Caco-2 (cell line): ENCODE data around the gene ABHD17C. TPM values are rescaled to one million over a fixed set of nuclear protein-coding genes. Genes with fewer than 3 reads are reported as not detected.
A peak's percentile ranks its signal among the peaks of the same experiment; 100 is the strongest.

Experiments
- BruUV-seq: library from RNA; stranded (reverse); fragments of 400-500 nt; replicated peaks from 2 replicates; lab custom pipeline; 2021; lab: Mats Ljungman, UMichigan
- CTCF ChIA-PET: fragments of 300-600 bp; sonication (Branson Sonifier 250); formaldehyde crosslinking; loops from one replicate; lab custom pipeline; 2022; ENCODE audit warnings: antibody characterized with exemption; lab: Charles Lee
- POLR2A ChIA-PET: fragments of 300-600 bp; sonication (Branson Sonifier 250); formaldehyde crosslinking; loops from one replicate; lab custom pipeline; 2022; ENCODE audit warnings: antibody characterized with exemption; lab: Charles Lee
- DNase-seq, 2 experiments: peaks; one replicate each; pipeline versions ENCODE4 v3.0.0 to v3.0.0-alpha.2; 2020 to 2022
- H3K27me3 ChIP-seq: replicated peaks from 2 replicates; pipeline ENCODE4 v1.6.0; 2011; ENCODE audit warnings: low read length; ENCODE audit not compliant: control insufficient read depth, insufficient read depth
- H3K36me3 ChIP-seq: 2 replicates; pipeline ENCODE4 v1.5.1; 2011; ENCODE audit warnings: low read length; ENCODE audit not compliant: control insufficient read depth, insufficient read depth
- H3K4me1 ChIP-seq: fragments of 250-450 bp; sonication (Bioruptor Pico); 2 replicates; pipeline ENCODE4 v1.5.1; 2020; ENCODE audit warnings: mild to moderate bottlenecking
- H3K4me3 ChIP-seq: 2 replicates; pipeline ENCODE4 v1.5.1; 2011; ENCODE audit warnings: low read depth, mild to moderate bottlenecking, control low read depth, low read length
- H3K9me3 ChIP-seq: fragments of 250-450 bp; sonication (Bioruptor Pico); 2 replicates; pipeline ENCODE4 v1.5.1; 2020; ENCODE audit warnings: mild to moderate bottlenecking, moderate library complexity
- H3K27ac Mint-ChIP-seq: one replicate; pipeline ENCODE4 v1.8.0; 2022; ENCODE audit warnings: mixed read lengths; ENCODE audit not compliant: unreplicated experiment
- H3K27me3 Mint-ChIP-seq: one replicate; pipeline ENCODE4 v1.8.0; 2022; ENCODE audit warnings: mixed read lengths; ENCODE audit not compliant: insufficient read depth, unreplicated experiment
- H3K36me3 Mint-ChIP-seq: one replicate; pipeline ENCODE4 v1.8.0; 2022; ENCODE audit warnings: mild to moderate bottlenecking, mixed read lengths; ENCODE audit not compliant: insufficient read depth, unreplicated experiment
- H3K4me1 Mint-ChIP-seq: one replicate; pipeline ENCODE4 v1.8.0; 2022; ENCODE audit warnings: low read depth, mixed read lengths; ENCODE audit not compliant: unreplicated experiment
- H3K4me3 Mint-ChIP-seq: one replicate; pipeline ENCODE4 v1.8.0; 2022; ENCODE audit warnings: mild to moderate bottlenecking, moderate library complexity, mixed read lengths; ENCODE audit not compliant: unreplicated experiment
- H3K9me3 Mint-ChIP-seq: one replicate; pipeline ENCODE4 v1.8.0; 2022; ENCODE audit warnings: mixed read lengths; ENCODE audit not compliant: unreplicated experiment
- intact Hi-C: fragments of 100-400 bp; cut with micrococcal nuclease; formaldehyde crosslinking; loops from one replicate; pipeline ENCODE4 v1.10.0; 2022; ENCODE audit not compliant: unreplicated experiment
- total RNA-seq: library from RNA; stranded (reverse); gene quantifications from 2 replicates; pipeline ENCODE4 v1.2.3, GENCODE V29; 2022
- TF ChIP-seq, protein P1 (sequence below), 2 experiments: fragments of 200-600 bp in 1 of 2; IDR thresholded peaks; 1 replicate in 1 of 2; 2 replicates in 1 of 2; pipeline versions ENCODE4 v1.5.1 to v1.8.0; 2011 to 2022; ENCODE audit warnings: antibody characterized with exemption in 1 of 2, control low read depth in 1 of 2, inconsistent platforms in 1 of 2, low read depth in 1 of 2, low read length in 1 of 2, mild to moderate bottlenecking in 1 of 2, moderate library complexity in 1 of 2; ENCODE audit not compliant: insufficient read depth in 1 of 2, severe bottlenecking in 1 of 2, unreplicated experiment in 1 of 2

Gene ABHD17C
- total RNA-seq, 1 experiment from 2014 or later = 25.0 TPM

- Histone ChIP-seq H3K4me1 (peaks cover 15% of the 10 kb centered on the region), H3K9me3 (no peaks in the 10 kb centered on the region), H3K36me3 (no peaks in the 10 kb centered on the region), H3K27me3 (no peaks in the 10 kb centered on the region), H3K4me3 (no peak overlapping the region)
- H3K9me3 Mint-ChIP-seq = peaks cover 10% of the 10 kb centered on the region
- intact Hi-C loops = loop anchor here (5.0 kb wide), 1 partner anchor 47 kb away; the partner anchor contains the start of gene ABHD17C
- no TSS peak for BruUV-seq
- no peak for DNase-seq
- H3K4me1 Mint-ChIP-seq = peaks cover 25% of the 10 kb centered on the region
- peaks cover 4% of the 10 kb centered on the region for H3K36me3 Mint-ChIP-seq
- no peaks in the 10 kb centered on the region for H3K27me3 Mint-ChIP-seq
- ChIA-PET CTCF (no interaction called here), POLR2A (no interaction called here)
- H3K4me3 Mint-ChIP-seq = no peak overlapping the region
- H3K27ac Mint-ChIP-seq = no peak overlapping the region
- TF ChIP-seq, protein P1, sequence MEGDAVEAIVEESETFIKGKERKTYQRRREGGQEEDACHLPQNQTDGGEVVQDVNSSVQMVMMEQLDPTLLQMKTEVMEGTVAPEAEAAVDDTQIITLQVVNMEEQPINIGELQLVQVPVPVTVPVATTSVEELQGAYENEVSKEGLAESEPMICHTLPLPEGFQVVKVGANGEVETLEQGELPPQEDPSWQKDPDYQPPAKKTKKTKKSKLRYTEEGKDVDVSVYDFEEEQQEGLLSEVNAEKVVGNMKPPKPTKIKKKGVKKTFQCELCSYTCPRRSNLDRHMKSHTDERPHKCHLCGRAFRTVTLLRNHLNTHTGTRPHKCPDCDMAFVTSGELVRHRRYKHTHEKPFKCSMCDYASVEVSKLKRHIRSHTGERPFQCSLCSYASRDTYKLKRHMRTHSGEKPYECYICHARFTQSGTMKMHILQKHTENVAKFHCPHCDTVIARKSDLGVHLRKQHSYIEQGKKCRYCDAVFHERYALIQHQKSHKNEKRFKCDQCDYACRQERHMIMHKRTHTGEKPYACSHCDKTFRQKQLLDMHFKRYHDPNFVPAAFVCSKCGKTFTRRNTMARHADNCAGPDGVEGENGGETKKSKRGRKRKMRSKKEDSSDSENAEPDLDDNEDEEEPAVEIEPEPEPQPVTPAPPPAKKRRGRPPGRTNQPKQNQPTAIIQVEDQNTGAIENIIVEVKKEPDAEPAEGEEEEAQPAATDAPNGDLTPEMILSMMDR (IDR thresholded peaks at IDR 0.05; ENCODE audit: insufficient read depth in 1 of 2, low read depth in 1 of 2, low read length in 1 of 2, severe bottlenecking in 1 of 2, unreplicated experiment in 1 of 2) = no peak
Measured at GRCh38 chr15:80744415-80744814, 49.3 kb downstream of the ABHD17C start.

DNA sequence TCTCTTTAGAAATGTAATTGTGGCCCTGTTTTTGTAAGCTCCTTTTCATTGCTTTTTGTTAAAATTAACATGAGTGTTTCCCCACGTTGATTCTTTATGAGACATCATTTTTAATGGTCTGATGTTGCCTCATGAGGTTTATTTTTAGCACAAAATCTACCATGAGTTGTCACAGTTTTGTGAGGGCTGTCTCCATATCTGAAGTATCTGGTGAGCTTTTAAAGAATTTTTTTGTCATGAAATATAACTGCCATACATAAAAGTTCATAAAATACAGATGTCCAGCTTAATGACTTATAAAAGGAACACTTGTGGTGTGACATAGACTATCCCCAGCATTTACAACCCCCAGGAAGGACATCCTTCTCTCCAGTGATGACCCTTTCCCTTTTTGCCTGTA is 49.7 kb downstream of the ABHD17C start:
- intact Hi-C loops = loop anchor here (5.0 kb wide), 1 partner anchor 48 kb away; the partner anchor contains the start of gene ABHD17C
- Histone ChIP-seq H3K4me3 (no peak overlapping the region), H3K36me3 (no peaks in the 10 kb centered on the region), H3K9me3 (no peaks in the 10 kb centered on the region), H3K4me1 (peaks cover 15% of the 10 kb centered on the region), H3K27me3 (no peaks in the 10 kb centered on the region)
- H3K9me3 Mint-ChIP-seq = peaks cover 10% of the 10 kb centered on the region
- no peak overlapping the region for H3K4me3 Mint-ChIP-seq
- H3K4me1 Mint-ChIP-seq = peaks cover 23% of the 10 kb centered on the region
- no peak overlapping the region for H3K27ac Mint-ChIP-seq
- ChIA-PET POLR2A (no interaction called here), CTCF (no interaction called here)
- no peak for DNase-seq
- TF ChIP-seq, protein P1 (IDR thresholded peaks at IDR 0.05; ENCODE audit: insufficient read depth in 1 of 2, low read depth in 1 of 2, low read length in 1 of 2, severe bottlenecking in 1 of 2, unreplicated experiment in 1 of 2) = no peak
- BruUV-seq = no TSS peak
- H3K27me3 Mint-ChIP-seq = no peaks in the 10 kb centered on the region
- H3K36me3 Mint-ChIP-seq = peaks cover 4% of the 10 kb centered on the region

GRCh38 chr15:80745888-80746287 is 50.8 kb downstream of the ABHD17C start:
- no peak overlapping the region for H3K4me3 ChIP-seq
- peak overlapping the region; percentile 47 for H3K27ac Mint-ChIP-seq
- H3K9me3 Mint-ChIP-seq = peaks cover 10% of the 10 kb centered on the region
- peaks cover 13% of the 10 kb centered on the region for H3K36me3 Mint-ChIP-seq
- TF ChIP-seq, protein P1 (IDR thresholded peaks at IDR 0.05; ENCODE audit: insufficient read depth in 1 of 2, low read depth in 1 of 2, low read length in 1 of 2, severe bottlenecking in 1 of 2, unreplicated experiment in 1 of 2) = no peak
- DNase-seq = no peak
- H3K27me3 ChIP-seq = no peaks in the 10 kb centered on the region
- intact Hi-C loops = no loop called here
- ChIA-PET CTCF (no interaction called here), POLR2A (no interaction called here)
- peaks cover 15% of the 10 kb centered on the region for H3K4me1 ChIP-seq
- H3K4me3 Mint-ChIP-seq = no peak overlapping the region
- no TSS peak for BruUV-seq
- H3K27me3 Mint-ChIP-seq = no peaks in the 10 kb centered on the region
- H3K4me1 Mint-ChIP-seq = peaks cover 19% of the 10 kb centered on the region
- no peaks in the 10 kb centered on the region for H3K9me3 ChIP-seq
- H3K36me3 ChIP-seq = no peaks in the 10 kb centered on the region
